ENCODE data around the gene TCL1A. TPM values are rescaled to one million over a fixed set of nuclear protein-coding genes. Genes with fewer than 3 reads are reported as not detected.
"Not testable (repeated sequence)": the region's sequence is repeated elsewhere in the genome, so short reads cannot be mapped to it uniquely, and the experiment has no call there.

Gene TCL1A
- polyA plus RNA-seq, 4 donors: 0.84 to 1.6 (median 1.1) TPM

GRCh38 chr14:95679148-95679815 lies 34.6 kb downstream of the TCL1A start:
- DNase-seq (ENCODE audit: low read depth in 4 of 4, low spot score in 3 of 4): no peak

- DNase-seq (ENCODE audit: low read depth in 4 of 4, low spot score in 3 of 4): no peak
These were observed 36.6 kb downstream of the TCL1A start for GRCh38 chr14:95677179-95677835.

GRCh38 chr14:95675486-95675885 lies 38.4 kb downstream of the TCL1A start:
- no peak for DNase-seq (ENCODE audit: low read depth in 4 of 4, low spot score in 3 of 4)

GRCh38 chr14:95674613-95675012 lies 39.3 kb downstream of the TCL1A start:
- DNase-seq (ENCODE audit: low read depth in 4 of 4, low spot score in 3 of 4): no peak

GRCh38 chr14:95668235-95668772 lies 45.6 kb downstream of the TCL1A start:
- DNase-seq (ENCODE audit: low read depth in 4 of 4, low spot score in 3 of 4): no peak

GRCh38 chr14:95667249-95667693 lies 46.7 kb downstream of the TCL1A start:
- DNase-seq (ENCODE audit: low read depth in 4 of 4, low spot score in 3 of 4): no peak

GRCh38 chr14:95666450-95666849 lies 47.5 kb downstream of the TCL1A start:
- no peak for DNase-seq (ENCODE audit: low read depth in 4 of 4, low spot score in 3 of 4)

- DNase-seq (ENCODE audit: low read depth in 4 of 4, low spot score in 3 of 4): not testable (repeated sequence)
These were observed 48.4 kb downstream of the TCL1A start for GRCh38 chr14:95665530-95665929.

- no peak for DNase-seq (ENCODE audit: low read depth in 4 of 4, low spot score in 3 of 4)
These were observed 49.4 kb downstream of the TCL1A start for GRCh38 chr14:95664546-95664945.

- DNase-seq (ENCODE audit: low read depth in 4 of 4, low spot score in 3 of 4): no peak
These were observed 49.9 kb downstream of the TCL1A start for GRCh38 chr14:95664066-95664465.

- no peak for DNase-seq (ENCODE audit: low read depth in 4 of 4, low spot score in 3 of 4)
These were observed 50.6 kb downstream of the TCL1A start for GRCh38 chr14:95663226-95663797.

GRCh38 chr14:95662376-95663186 lies 51.3 kb downstream of the TCL1A start:
- DNase-seq (ENCODE audit: low read depth in 4 of 4, low spot score in 3 of 4): no peak

- no peak for DNase-seq (ENCODE audit: low read depth in 4 of 4, low spot score in 3 of 4)
These were observed 53.0 kb downstream of the TCL1A start for GRCh38 chr14:95660651-95661515.

- no peak for DNase-seq (ENCODE audit: low read depth in 4 of 4, low spot score in 3 of 4)
These were observed 53.9 kb downstream of the TCL1A start for GRCh38 chr14:95659990-95660385.

Other genes with a start within 250 kb of the TCL1A start
- gene SYNE3, start 197.5 kb downstream of the TCL1A start, polyA plus RNA-seq (ENCODE audit: insufficient read length in 4 of 4): 1 to 10 TPM; 1.7 to 2.6 (median 2.3) TPM
- 10 to 100 TPM; 80.6 to 92.2 (median 83.7) TPM for gene GLRX5, start 179.1 kb downstream of the TCL1A start, polyA plus RNA-seq (ENCODE audit: insufficient read length in 4 of 4)
- gene TCL1B, start 27.7 kb downstream of the TCL1A start, polyA plus RNA-seq (ENCODE audit: insufficient read length in 4 of 4): 1 to 10 TPM in 1 of 4 donors, under 1 TPM in 2, not detected in 1; 0.43 to 1.4 (median 0.50) TPM
- 1 to 10 TPM in 1 of 4 donors, under 1 TPM in 3; 0.29 to 1.5 (median 0.38) TPM for gene TUNAR, start 162.7 kb upstream of the TCL1A start, polyA plus RNA-seq (ENCODE audit: insufficient read length in 4 of 4)

Data from right renal pelvis (tissue), 4 donors.